Measurements from ENCODE around the gene TCEA2.

Gene TCEA2

DNA sequence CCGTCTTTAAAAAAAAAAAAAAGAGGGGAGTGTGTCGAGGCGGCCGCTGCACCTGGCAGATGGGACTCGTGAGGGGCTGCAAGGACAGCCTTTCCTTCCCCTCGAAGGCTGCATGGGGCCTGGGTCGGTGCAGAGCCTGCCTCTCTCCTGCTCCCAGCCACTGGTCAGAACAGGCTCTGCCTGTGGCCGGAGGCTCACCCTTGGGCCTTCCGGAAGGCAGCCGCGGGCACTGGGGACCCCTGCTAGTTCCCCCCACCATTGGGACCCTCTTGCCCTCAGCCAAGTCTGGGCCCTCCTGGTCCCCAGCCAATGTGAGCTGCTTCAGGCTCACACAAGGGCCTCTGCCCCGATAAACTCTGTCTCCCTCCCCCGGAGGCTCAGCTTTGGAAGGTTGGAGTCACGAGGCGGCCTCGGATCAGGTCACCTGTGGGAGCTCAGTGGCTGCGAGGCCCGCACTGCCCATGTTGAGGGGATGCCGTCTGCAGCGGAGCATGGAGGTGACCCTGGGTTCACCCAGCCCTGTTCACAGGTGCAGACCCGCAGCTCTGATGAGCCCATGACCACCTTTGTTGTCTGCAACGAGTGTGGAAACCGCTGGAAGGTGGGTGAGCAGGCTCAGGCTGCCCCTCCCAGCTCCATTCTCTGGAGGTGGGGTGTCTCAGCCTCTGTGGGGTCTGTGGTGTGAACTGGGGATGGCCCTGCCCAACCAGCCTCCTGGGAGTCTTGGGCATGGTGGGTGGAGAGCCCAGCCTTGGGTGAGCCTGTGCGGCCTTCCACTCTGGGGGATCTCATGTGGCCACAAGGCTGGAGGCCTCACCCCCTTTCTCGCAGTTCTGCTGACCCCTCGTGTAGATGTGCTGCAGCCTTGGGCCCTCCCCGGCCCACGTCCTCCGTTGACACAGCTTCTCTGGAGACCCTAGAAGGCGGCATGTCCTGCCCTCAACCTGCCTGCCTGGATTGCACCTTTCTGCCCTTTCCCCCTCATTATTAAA is 8.6 kb downstream of the TCEA2 start:
- no peaks in the 10 kb centered on the region for H3F3A ChIP-seq (ENCODE audit: insufficient read depth, low read length)
- no peaks in the 10 kb centered on the region; the same call in 1 of the 2 replicates for H3K36me3 ChIP-seq (ENCODE audit: insufficient read depth, low read length)
- no peak for TF ChIP-seq EZH2 (IDR thresholded peaks at IDR 0.05; ENCODE audit: borderline replicate concordance, low read length)
- TF ChIP-seq, protein P1, sequence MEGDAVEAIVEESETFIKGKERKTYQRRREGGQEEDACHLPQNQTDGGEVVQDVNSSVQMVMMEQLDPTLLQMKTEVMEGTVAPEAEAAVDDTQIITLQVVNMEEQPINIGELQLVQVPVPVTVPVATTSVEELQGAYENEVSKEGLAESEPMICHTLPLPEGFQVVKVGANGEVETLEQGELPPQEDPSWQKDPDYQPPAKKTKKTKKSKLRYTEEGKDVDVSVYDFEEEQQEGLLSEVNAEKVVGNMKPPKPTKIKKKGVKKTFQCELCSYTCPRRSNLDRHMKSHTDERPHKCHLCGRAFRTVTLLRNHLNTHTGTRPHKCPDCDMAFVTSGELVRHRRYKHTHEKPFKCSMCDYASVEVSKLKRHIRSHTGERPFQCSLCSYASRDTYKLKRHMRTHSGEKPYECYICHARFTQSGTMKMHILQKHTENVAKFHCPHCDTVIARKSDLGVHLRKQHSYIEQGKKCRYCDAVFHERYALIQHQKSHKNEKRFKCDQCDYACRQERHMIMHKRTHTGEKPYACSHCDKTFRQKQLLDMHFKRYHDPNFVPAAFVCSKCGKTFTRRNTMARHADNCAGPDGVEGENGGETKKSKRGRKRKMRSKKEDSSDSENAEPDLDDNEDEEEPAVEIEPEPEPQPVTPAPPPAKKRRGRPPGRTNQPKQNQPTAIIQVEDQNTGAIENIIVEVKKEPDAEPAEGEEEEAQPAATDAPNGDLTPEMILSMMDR (IDR thresholded peaks at IDR 0.05; ENCODE audit: low read length) = no peak
- peaks cover 9% of the 10 kb centered on the region; the same call in 1 of the 2 replicates for H3K27me3 ChIP-seq (ENCODE audit: insufficient read depth, low read length)
- H2AFZ ChIP-seq (ENCODE audit: low read length) = no peak overlapping the region
- no peaks in the 10 kb centered on the region for H3K9me2 ChIP-seq (ENCODE audit: low read depth, low read length)
- H3K9me3 ChIP-seq (ENCODE audit: low read length) = no peaks in the 10 kb centered on the region
- H3K4me3 ChIP-seq (ENCODE audit: low read depth, low read length, poor library complexity, severe bottlenecking) = no peak overlapping the region
- H3K4me2 ChIP-seq (ENCODE audit: low read length) = no peak overlapping the region
- no peak overlapping the region for H3K9ac ChIP-seq (ENCODE audit: low read length)
- H3K79me2 ChIP-seq (ENCODE audit: insufficient read depth, low read length) = no peaks in the 10 kb centered on the region
- H4K20me1 ChIP-seq (ENCODE audit: insufficient read depth, low read length) = no peaks in the 10 kb centered on the region
- H3K4me1 ChIP-seq (ENCODE audit: insufficient read depth, low read length, severe bottlenecking) = no peaks in the 10 kb centered on the region
- no peak overlapping the region for H3K27ac ChIP-seq (ENCODE audit: low read depth, low read length, poor library complexity, severe bottlenecking)

DNA sequence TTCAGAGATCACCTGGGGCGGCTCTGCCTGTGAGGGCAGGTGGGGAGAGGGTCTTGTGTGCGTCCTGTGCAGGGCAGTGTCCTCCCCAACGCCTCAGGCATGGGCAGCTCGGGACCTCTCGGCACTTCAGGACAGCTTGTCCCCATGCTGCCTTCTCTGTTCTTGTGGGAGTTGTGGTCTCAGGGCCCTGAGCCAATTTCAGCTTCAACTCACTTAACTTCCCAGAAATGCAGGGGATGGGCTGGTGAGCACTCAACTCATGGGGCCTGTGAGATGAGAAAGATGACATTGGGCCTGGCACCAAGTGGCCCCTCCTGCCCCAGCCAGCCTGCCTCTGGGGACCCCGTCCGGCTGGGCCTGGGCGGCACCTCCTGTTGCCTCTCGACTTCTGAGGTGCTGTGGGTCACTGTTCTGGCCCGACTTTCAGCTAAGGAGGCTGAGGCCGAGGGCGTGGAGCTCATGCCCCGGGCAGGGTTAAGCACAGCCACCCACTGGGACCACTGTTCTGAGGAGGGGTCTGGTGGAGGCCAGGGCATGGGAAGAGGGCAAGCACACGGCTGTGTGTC is 9.6 kb downstream of the TCEA2 start:
- Histone ChIP-seq H3K36me3 (ENCODE audit: insufficient read depth, low read length) (no peaks in the 10 kb centered on the region; the same call in 1 of the 2 replicates), H3K27me3 (ENCODE audit: insufficient read depth, low read length) (peaks cover 9% of the 10 kb centered on the region; the same call in 1 of the 2 replicates), H3K9me3 (ENCODE audit: low read length) (no peaks in the 10 kb centered on the region), H3K4me2 (ENCODE audit: low read length) (no peak overlapping the region), H3K27ac (ENCODE audit: low read depth, low read length, poor library complexity, severe bottlenecking) (no peak overlapping the region), H2AFZ (ENCODE audit: low read length) (no peak overlapping the region), H3K4me1 (ENCODE audit: insufficient read depth, low read length, severe bottlenecking) (peaks cover 7% of the 10 kb centered on the region), H3F3A (ENCODE audit: insufficient read depth, low read length) (no peaks in the 10 kb centered on the region), H3K4me3 (ENCODE audit: low read depth, low read length, poor library complexity, severe bottlenecking) (no peak overlapping the region), H4K20me1 (ENCODE audit: insufficient read depth, low read length) (no peaks in the 10 kb centered on the region), H3K79me2 (ENCODE audit: insufficient read depth, low read length) (no peaks in the 10 kb centered on the region), H3K9me2 (ENCODE audit: low read depth, low read length) (no peaks in the 10 kb centered on the region), H3K9ac (ENCODE audit: low read length) (no peak overlapping the region)
- TF ChIP-seq, protein P1 (IDR thresholded peaks at IDR 0.05; ENCODE audit: low read length) = no peak
- TF ChIP-seq EZH2 (IDR thresholded peaks at IDR 0.05; ENCODE audit: borderline replicate concordance, low read length) = no peak

DNA sequence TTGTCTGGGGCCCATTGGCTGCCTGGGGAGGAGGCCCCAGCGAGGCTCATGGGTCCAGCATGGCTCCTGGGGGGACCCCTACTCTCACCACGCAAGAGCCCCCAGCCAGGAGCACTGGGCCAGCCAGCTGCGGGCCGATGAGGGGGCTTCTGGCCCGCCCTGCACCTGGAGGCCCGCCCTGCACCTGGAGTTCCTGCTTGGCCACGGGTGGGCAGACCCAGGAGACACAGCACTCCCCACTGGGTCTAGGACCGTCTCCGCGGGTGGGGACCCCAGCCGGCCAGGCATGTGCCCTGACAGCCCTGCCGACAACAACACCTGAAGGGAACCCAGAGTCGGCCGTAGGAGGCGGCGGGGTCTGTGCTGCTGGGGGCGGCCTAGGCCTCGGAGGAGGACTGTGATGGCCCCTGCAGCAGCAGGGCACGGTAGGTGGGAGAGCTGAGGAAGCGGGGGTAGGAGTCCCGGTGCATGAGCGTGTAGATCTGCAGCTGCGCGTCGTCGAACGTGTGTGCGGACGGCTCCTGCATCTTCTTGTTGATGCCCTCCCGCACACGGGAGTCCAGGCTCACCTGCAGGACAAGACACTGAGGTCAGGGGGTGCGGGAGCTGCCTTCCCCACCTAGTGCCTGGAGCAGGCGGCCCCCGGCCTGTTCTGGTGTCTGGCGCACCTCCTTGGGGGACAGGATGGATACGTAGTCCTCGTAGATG is 10.6 kb downstream of the TCEA2 start:
- no peak overlapping the region for H2AFZ ChIP-seq (ENCODE audit: low read length)
- no peak overlapping the region for H3K4me3 ChIP-seq (ENCODE audit: low read depth, low read length, poor library complexity, severe bottlenecking)
- H3K27me3 ChIP-seq (ENCODE audit: insufficient read depth, low read length) = peaks cover 9% of the 10 kb centered on the region; the same call in 1 of the 2 replicates
- H3K9me3 ChIP-seq (ENCODE audit: low read length) = no peaks in the 10 kb centered on the region
- no peak overlapping the region for H3K27ac ChIP-seq (ENCODE audit: low read depth, low read length, poor library complexity, severe bottlenecking)
- H3K4me1 ChIP-seq (ENCODE audit: insufficient read depth, low read length, severe bottlenecking) = peaks cover 18% of the 10 kb centered on the region
- H3K36me3 ChIP-seq (ENCODE audit: insufficient read depth, low read length) = no peaks in the 10 kb centered on the region; the same call in 1 of the 2 replicates
- H3F3A ChIP-seq (ENCODE audit: insufficient read depth, low read length) = no peaks in the 10 kb centered on the region
- H3K9me2 ChIP-seq (ENCODE audit: low read depth, low read length) = no peaks in the 10 kb centered on the region
- no peak overlapping the region for H3K9ac ChIP-seq (ENCODE audit: low read length)
- no peak overlapping the region for H3K4me2 ChIP-seq (ENCODE audit: low read length)
- no peaks in the 10 kb centered on the region for H4K20me1 ChIP-seq (ENCODE audit: insufficient read depth, low read length)
- H3K79me2 ChIP-seq (ENCODE audit: insufficient read depth, low read length) = no peaks in the 10 kb centered on the region
- TF ChIP-seq, protein P1 (IDR thresholded peaks at IDR 0.05; ENCODE audit: low read length) = no peak
- no peak for TF ChIP-seq EZH2 (IDR thresholded peaks at IDR 0.05; ENCODE audit: borderline replicate concordance, low read length)

Data from OCI-LY1 (cell line).